Measurements from ENCODE around the gene MXI1.

MXI1 gene

DNA sequence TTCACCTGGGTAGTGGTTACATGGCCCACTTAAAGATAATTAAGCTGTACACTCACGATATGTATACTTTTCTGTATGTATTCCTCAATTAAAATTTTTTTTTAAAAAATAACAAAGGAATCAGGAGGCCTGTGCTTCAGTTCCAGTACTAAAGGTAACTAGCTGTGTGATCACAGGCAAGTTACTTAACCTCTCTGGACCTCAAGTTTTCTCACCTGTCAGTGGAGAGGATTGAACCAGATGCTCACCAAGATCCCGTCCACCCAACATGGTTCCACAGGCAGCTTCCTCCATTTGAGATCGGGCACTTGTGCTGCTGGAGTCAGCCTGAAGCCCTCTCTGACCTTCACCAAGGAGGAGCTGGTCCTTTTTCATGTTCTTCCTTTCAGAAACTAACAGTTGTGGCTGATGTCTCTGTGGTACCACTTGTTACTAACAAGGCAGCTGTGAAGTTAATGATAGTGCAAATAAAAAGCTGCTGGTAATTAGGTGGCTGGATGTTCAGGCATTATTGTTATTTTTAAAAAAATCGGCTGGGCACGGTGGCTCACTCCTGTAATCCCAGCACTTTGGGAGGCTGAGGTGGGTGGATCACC is 126.8 kb downstream of the MXI1 start:
- no peak for DNase-seq (ENCODE audit: low read depth)
- TF ChIP-seq, protein P1, sequence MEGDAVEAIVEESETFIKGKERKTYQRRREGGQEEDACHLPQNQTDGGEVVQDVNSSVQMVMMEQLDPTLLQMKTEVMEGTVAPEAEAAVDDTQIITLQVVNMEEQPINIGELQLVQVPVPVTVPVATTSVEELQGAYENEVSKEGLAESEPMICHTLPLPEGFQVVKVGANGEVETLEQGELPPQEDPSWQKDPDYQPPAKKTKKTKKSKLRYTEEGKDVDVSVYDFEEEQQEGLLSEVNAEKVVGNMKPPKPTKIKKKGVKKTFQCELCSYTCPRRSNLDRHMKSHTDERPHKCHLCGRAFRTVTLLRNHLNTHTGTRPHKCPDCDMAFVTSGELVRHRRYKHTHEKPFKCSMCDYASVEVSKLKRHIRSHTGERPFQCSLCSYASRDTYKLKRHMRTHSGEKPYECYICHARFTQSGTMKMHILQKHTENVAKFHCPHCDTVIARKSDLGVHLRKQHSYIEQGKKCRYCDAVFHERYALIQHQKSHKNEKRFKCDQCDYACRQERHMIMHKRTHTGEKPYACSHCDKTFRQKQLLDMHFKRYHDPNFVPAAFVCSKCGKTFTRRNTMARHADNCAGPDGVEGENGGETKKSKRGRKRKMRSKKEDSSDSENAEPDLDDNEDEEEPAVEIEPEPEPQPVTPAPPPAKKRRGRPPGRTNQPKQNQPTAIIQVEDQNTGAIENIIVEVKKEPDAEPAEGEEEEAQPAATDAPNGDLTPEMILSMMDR (conservative IDR thresholded peaks at IDR 0.05; ENCODE audit: control insufficient read depth, insufficient read depth, low read depth, low read length) = no peak
- H3K4me3 ChIP-seq (ENCODE audit: control insufficient read depth, low read depth, low read length) = no peak overlapping the region

DNA sequence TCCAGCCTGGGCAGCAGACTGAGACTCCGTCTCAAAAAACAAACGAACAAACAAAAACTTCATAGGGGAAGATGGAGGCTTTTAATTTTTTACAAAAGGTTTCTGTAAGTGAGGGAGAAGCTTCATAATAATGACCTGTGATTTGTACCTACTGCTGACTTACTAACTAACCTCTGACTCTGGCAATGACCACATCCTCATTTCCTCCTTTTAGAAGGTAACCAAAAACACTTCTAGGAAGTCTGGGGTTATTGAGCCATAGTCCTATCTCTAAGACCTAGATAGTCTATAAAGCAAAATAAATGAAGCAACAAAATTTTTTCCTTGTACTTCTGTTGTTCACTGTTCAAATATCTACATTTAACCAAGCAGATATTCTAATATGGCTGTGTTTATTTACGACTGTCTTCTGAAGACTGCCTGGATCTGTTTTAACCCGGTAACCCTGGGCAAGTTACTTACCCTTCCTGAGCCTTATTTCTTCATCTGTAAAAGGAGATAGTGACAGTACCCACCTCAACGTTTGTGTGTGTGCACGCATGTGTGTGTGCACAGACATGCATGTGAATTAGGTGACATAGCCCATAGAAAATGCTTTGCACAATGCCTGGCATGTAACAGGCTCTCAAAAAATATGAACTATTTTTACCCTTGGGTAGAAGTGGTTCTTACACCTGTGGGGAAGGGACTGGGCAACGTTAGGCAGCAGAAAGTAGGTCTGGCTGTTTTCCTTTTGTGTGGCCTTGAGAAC is 128.1 kb downstream of the MXI1 start:
- no peak for DNase-seq (ENCODE audit: low read depth)
- H3K4me3 ChIP-seq (ENCODE audit: control insufficient read depth, low read depth, low read length) = no peak overlapping the region
- TF ChIP-seq, protein P1 (conservative IDR thresholded peaks at IDR 0.05; ENCODE audit: control insufficient read depth, insufficient read depth, low read depth, low read length) = no peak

DNA sequence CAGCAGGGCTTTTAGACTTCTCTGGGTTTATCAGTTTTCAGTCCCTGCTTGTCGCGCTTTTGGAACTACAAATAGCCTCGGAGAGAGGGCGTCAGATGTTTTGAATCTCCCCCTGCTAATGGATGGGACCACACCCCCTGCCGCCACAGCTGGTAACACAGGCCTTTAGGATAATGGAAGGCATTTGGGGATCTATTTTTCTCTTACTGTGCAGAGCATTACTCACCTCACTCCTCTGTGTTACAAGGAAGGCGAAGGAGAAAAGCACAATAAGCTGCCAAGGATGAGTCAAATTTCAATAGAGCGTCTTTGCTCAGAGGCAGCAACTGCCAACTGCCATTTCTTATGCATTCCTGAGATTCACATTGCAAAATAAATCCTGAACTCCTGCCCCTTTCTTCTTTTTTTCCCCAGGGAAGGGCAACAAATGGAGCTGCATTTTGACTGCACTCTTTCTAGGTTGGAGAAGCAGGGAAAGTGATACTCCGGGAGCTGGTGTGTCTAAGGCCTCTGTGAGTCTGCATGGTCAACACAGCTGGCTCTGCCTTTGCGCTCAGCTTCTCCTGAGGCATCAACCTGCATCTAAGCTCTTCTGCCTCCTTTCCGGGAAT is 128.8 kb downstream of the MXI1 start:
- TF ChIP-seq, protein P1 (conservative IDR thresholded peaks at IDR 0.05; ENCODE audit: control insufficient read depth, insufficient read depth, low read depth, low read length) = peak; percentile 33
- peak; percentile 99 for DNase-seq (ENCODE audit: low read depth)
- no peak overlapping the region for H3K4me3 ChIP-seq (ENCODE audit: control insufficient read depth, low read depth, low read length)
